Measurements from ENCODE around the gene NPAS3.

DNA sequence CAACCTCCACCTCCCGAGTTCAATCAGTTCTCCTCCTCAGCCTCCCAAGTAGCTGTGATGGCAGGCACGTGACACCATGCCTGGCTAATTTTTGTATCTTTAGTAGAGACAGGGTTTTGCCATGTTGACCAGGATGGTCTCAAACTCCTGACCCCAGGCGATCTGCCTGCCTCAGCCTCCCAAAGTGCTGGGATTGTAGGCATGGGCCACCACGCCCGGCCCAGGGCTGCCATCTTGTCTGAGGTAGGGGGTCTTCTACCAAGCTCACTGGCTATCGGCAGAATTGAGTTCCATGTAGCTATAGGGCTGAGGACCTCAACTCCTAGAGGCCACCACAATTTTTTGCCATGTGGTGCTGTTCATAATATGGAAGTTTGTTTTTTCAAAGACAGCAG lies 896.6 kb downstream of the NPAS3 start:
- TF ChIP-seq, protein P1, sequence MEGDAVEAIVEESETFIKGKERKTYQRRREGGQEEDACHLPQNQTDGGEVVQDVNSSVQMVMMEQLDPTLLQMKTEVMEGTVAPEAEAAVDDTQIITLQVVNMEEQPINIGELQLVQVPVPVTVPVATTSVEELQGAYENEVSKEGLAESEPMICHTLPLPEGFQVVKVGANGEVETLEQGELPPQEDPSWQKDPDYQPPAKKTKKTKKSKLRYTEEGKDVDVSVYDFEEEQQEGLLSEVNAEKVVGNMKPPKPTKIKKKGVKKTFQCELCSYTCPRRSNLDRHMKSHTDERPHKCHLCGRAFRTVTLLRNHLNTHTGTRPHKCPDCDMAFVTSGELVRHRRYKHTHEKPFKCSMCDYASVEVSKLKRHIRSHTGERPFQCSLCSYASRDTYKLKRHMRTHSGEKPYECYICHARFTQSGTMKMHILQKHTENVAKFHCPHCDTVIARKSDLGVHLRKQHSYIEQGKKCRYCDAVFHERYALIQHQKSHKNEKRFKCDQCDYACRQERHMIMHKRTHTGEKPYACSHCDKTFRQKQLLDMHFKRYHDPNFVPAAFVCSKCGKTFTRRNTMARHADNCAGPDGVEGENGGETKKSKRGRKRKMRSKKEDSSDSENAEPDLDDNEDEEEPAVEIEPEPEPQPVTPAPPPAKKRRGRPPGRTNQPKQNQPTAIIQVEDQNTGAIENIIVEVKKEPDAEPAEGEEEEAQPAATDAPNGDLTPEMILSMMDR (IDR thresholded peaks at IDR 0.05), result no peak
- TF ChIP-seq ZFX (IDR thresholded peaks at IDR 0.05; ENCODE audit: borderline replicate concordance), result no peak

All from 22Rv1 (cell line).